Measurements from ENCODE around the gene NEIL1. TPM values are rescaled to one million over a fixed set of nuclear protein-coding genes. Genes with fewer than 3 reads are reported as not detected.

NEIL1 gene
- total and polyA plus RNA-seq, 2 of the 8 experiments (the other 6 are each of a cell fraction or from before 2014, with no cell fraction given) = 10.4 to 10.9 TPM

DNA sequence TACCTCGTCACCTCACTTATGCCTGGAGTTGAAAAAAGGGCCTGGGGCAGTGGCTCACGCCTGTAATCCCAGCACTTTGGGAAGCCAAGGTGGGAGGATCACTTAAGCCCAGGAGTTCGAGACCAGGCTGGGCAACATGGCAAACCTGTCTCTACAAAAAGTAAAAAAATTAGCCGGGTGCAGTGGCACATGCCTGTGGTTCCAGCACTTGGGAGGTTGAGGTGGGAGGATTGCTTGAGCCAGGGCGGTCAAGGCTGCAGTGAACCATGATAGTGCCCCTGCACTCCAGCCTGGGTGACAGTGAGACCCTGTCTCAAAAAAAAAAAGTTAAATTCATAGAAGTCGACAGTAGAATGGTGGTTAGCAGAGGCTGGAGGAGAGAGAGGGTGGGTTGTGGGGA lies 4.6 kb upstream of the NEIL1 start:
- POLR2A ChIA-PET (ENCODE audit: partially characterized antibody) = interaction anchor here (0.6 to 1.2 kb wide), 2 partner anchors 26 to 306 kb away, joined by 3 to 5 read pairs; partner anchors contain the start of genes MAN2C1 and SNX33
- H3K14ac ChIP-seq (ENCODE audit: insufficient read length) = no peak overlapping the region
- H2BK15ac ChIP-seq (ENCODE audit: low read length) = no peak overlapping the region
- no peak for FAIRE-seq
- no peaks in the 10 kb centered on the region for H3K79me2 ChIP-seq (ENCODE audit: control insufficient read depth in 1 of 2, insufficient read depth in 2 of 2, low read length in 2 of 2)
- no peak overlapping the region for H2BK12ac ChIP-seq (ENCODE audit: low read depth, low read length)
- no peak overlapping the region for H2BK120ac ChIP-seq (replicated peaks; ENCODE audit: low read depth, low read length)
- H3K27me3 ChIP-seq (replicated peaks in 1 of 4; ENCODE audit: control insufficient read depth in 3 of 4, extremely low read depth in 1 of 4, insufficient read depth in 3 of 4, low read length in 3 of 4) = peaks cover 0 to 11% (median 5%) of the 10 kb centered on the region in 4 experiments; a peak in 3 of 7 replicates
- H2BK20ac ChIP-seq (ENCODE audit: low read length) = no peak overlapping the region
- H4K91ac ChIP-seq (replicated peaks; ENCODE audit: insufficient read length, low read length) = no peak overlapping the region
- no peak overlapping the region for H4K5ac ChIP-seq (ENCODE audit: insufficient read length, low read depth, low read length)
- peaks cover 5% of the 10 kb centered on the region for H3K23me2 ChIP-seq (ENCODE audit: low read depth, low read length)
- H2BK5ac ChIP-seq (ENCODE audit: low read depth, low read length) = no peak overlapping the region
- no peak overlapping the region for H3K56ac ChIP-seq (replicated peaks; ENCODE audit: insufficient read length, low read depth, low read length)
- no peak overlapping the region for H3K23ac ChIP-seq (ENCODE audit: insufficient read length)
- DNase-seq (ENCODE audit: low read depth in 1 of 2, low spot score in 2 of 2) = no peak
- H3K4ac ChIP-seq (replicated peaks; ENCODE audit: insufficient read length, low read depth, low read length) = no peak overlapping the region
- WGBS, 2 experiments (ENCODE audit: extremely low coverage in 1 of 2, insufficient coverage in 1 of 2, insufficient read length in 1 of 2, insufficient replicate concordance in 2 of 2, low coverage in 1 of 2, low lambda C conversion rate in 2 of 2, missing lambda C conversion rate in 1 of 2) = 84% methylated on average over 6 of the region's 6 CpGs; no CpG with 5 or more reads in 1 of the 2 experiments
- CTCF ChIA-PET (ENCODE audit: partially characterized antibody) = no interaction called here
- H3K9me3 ChIP-seq (ENCODE audit: insufficient read depth in 2 of 2, low read depth in 1 of 2, low read length in 1 of 2) = no peaks in the 10 kb centered on the region
- no peak overlapping the region for H3K4me3 ChIP-seq (ENCODE audit: extremely low read depth in 1 of 4, insufficient read depth in 2 of 4, low read depth in 3 of 4, low read length in 4 of 4)
- H3K36me3 ChIP-seq (ENCODE audit: control insufficient read depth in 2 of 4, insufficient read depth in 4 of 4, low read length in 3 of 4) = peaks cover 3 to 24% (median 5%) of the 10 kb centered on the region in 4 experiments; a peak in 5 of 8 replicates
- no peak overlapping the region for H2AFZ ChIP-seq (ENCODE audit: low read length)
- no peak overlapping the region for H3K18ac ChIP-seq (ENCODE audit: extremely low read depth, low read length)
- no peaks in the 10 kb centered on the region for H4K20me1 ChIP-seq (replicated peaks in 1 of 2; ENCODE audit: control insufficient read depth in 1 of 2, insufficient read depth in 2 of 2, low read length in 2 of 2)
- H3K4me1 ChIP-seq (replicated peaks in 1 of 4; ENCODE audit: control insufficient read depth in 3 of 4, insufficient read depth in 4 of 4, low read length in 3 of 4) = no peaks in the 10 kb centered on the region
- no peak overlapping the region for H4K8ac ChIP-seq (ENCODE audit: extremely low read depth, insufficient read depth, low read length)
- no peaks in the 10 kb centered on the region for H3K79me1 ChIP-seq (ENCODE audit: low read depth, low read length)
- no peak overlapping the region for H3K9ac ChIP-seq (replicated peaks in 1 of 4; ENCODE audit: extremely low read depth in 1 of 4, low read depth in 3 of 4, low read length in 3 of 4)
- H2AK5ac ChIP-seq (ENCODE audit: low read depth, low read length) = no peak overlapping the region
- no peak overlapping the region for H3K27ac ChIP-seq (ENCODE audit: low read depth, low read length)
- H3K4me2 ChIP-seq (ENCODE audit: insufficient read depth in 1 of 2, low read depth in 2 of 2, low read length in 2 of 2) = no peak overlapping the region
- no peak for TF ChIP-seq GTF2F1 (IDR thresholded peaks at IDR 0.05; ENCODE audit: borderline replicate concordance, low read depth, low read length)
- no peak for TF ChIP-seq SAP30 (IDR thresholded peaks at IDR 0.05; ENCODE audit: insufficient read depth, insufficient replicate concordance, low read length)
- TF ChIP-seq SP4 (IDR thresholded peaks at IDR 0.05; ENCODE audit: low read length) = no peak
- no peak for TF ChIP-seq CHD1 (IDR thresholded peaks at IDR 0.05; ENCODE audit: low read depth, low read length)
- TF ChIP-seq POLR2A (IDR thresholded peaks at IDR 0.05; ENCODE audit: control extremely low read depth in 1 of 2, low read depth in 2 of 2, low read length in 2 of 2) = no peak
- no peak for TF ChIP-seq SUZ12 (IDR thresholded peaks at IDR 0.05; ENCODE audit: low read length)
- TF ChIP-seq, protein P1, sequence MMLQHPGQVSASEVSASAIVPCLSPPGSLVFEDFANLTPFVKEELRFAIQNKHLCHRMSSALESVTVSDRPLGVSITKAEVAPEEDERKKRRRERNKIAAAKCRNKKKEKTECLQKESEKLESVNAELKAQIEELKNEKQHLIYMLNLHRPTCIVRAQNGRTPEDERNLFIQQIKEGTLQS (IDR thresholded peaks at IDR 0.05; ENCODE audit: insufficient read depth, low read depth, low read length) = no peak
- TF ChIP-seq HDAC6 (IDR thresholded peaks at IDR 0.05; ENCODE audit: low read depth, low read length) = no peak
- TF ChIP-seq MAFK (IDR thresholded peaks at IDR 0.05; ENCODE audit: low read depth, low read length) = no peak
- TF ChIP-seq POLR2AphosphoS5 (IDR thresholded peaks at IDR 0.05; ENCODE audit: low read depth, low read length) = no peak
- TF ChIP-seq, protein P2, sequence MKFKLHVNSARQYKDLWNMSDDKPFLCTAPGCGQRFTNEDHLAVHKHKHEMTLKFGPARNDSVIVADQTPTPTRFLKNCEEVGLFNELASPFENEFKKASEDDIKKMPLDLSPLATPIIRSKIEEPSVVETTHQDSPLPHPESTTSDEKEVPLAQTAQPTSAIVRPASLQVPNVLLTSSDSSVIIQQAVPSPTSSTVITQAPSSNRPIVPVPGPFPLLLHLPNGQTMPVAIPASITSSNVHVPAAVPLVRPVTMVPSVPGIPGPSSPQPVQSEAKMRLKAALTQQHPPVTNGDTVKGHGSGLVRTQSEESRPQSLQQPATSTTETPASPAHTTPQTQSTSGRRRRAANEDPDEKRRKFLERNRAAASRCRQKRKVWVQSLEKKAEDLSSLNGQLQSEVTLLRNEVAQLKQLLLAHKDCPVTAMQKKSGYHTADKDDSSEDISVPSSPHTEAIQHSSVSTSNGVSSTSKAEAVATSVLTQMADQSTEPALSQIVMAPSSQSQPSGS (IDR thresholded peaks at IDR 0.05; ENCODE audit: low read length) = no peak
- no peak for TF ChIP-seq SRF (IDR thresholded peaks at IDR 0.05; ENCODE audit: low read depth, low read length)
